Activated CD4-positive, CD25-positive, alpha-beta regulatory T cell treated with anti-CD3 and anti-CD28 coated beads, Interleukin-2, amount 50 U/mL, for 24 hours (primary cell): Measurements from ENCODE around the gene ADCY4.

ENCODE experiments used
- ATAC-seq, 2 donors: fragments of 150-1000 bp; cut with Tn5 transposase; one replicate each; pipeline ENCODE4 v1.10.0; 2021; ENCODE audit warnings: mild to moderate bottlenecking in 1 of 2, moderate library complexity in 1 of 2

The ADCY4 gene

GRCh38 chr14:24271834-24272263 is 63.0 kb downstream of the ADCY4 start:
- no peak for ATAC-seq

DNA sequence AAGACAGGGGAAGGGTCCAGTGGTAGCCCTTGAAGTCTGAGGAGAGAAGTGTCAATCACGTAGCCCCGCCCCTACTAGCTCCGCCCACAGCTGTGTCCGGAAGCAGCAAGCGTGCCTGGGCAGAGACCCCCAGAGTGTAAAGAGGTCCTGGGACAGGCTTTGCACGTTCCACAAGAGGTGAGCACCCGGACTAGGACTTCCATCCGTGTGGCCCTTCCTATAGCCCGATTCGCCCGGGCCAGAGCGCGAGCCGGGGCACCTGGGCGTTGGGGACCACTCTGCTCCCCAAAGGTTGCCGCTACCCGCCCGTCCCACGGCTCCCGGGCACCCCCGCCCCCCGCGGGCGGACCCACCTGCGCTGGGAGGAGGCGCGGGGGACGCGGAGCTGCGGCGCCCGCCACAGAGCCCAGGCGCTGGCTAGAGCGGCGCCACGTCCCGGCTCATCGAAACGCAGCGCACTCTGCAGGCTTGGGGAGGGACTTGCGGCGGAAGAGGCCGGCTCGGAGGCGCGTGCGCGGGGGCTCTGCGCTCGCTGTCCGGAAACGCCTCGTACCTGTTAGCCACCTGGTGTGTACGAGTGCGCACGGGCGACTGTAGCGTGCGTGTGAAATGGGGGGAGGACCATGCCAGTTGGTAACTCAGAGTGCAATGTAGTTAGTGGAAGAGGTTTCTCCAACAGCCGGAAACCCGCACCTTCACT is 63.6 kb downstream of the ADCY4 start, which contains the start of gene RABGGTA:
Gene RABGGTA (minus strand): TSS at position 464 of the 700 bp plus-strand sequence. CDS start 482 bp downstream, outside the sequence.
- ATAC-seq = peak; percentile 83 to 89

- no peak for ATAC-seq
Observed at GRCh38 chr14:24270537-24271133, 64.2 kb downstream of the ADCY4 start.

DNA sequence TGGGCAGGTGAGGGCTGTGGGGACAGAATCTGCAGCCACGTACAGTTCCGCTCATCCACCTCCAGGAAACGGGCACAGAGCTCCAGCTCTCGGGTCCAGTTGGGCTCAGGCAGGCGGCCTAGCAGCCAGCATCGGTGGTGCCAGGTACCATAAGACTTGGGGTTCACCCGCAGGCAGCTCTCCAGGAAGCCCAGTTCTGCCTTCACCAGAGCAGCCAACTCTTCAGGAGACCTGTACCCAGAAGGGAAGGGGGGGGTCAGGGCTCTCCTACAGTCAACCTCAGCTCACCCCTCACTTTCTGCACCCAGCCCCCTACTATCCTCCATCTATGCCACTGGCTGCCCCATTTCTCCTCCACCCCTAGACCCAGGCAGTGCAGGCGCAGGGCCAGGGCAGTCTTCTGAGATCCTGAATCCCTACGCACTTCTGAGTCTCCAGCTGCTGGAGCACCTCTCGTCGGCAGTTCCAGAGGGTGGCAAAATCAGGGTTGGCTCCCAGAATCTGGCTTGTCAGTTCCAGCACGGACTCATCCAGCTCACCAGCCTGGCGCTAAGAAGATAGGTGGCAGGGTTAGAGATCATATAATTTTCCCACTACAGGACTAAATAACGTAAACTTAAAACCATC is 64.8 kb downstream of the ADCY4 start:
- no peak for ATAC-seq

GRCh38 chr14:24269368-24269767 is 65.5 kb downstream of the ADCY4 start:
- ATAC-seq = no peak
